Liver (tissue), 9 donors: Measurements from ENCODE around the gene ZNF669. TPM values are rescaled to one million over a fixed set of nuclear protein-coding genes. Genes with fewer than 3 reads are reported as not detected.
A peak's percentile ranks its signal among the peaks of the same experiment; 100 is the strongest.

ENCODE experiments used
- DNase-seq: peaks from one replicate; pipeline ENCODE4 v3.0.0-alpha.2; 2017; ENCODE audit warnings: low spot score
- H3K27ac ChIP-seq, 2 donors: one replicate each; pipeline ENCODE4 v1.7.0; 2013; ENCODE audit warnings: inconsistent platforms in 2 of 2, low read length in 2 of 2, control low read depth in 1 of 2, low read depth in 1 of 2, mild to moderate bottlenecking in 1 of 2
- H3K27me3 ChIP-seq, 4 donors: one replicate each; pipeline versions ENCODE4 v1.6.1 to v1.7.0; 2013; ENCODE audit warnings: low read length in 3 of 4, inconsistent platforms in 1 of 4, mild to moderate bottlenecking in 1 of 4, moderate library complexity in 1 of 4; ENCODE audit not compliant: control insufficient read depth in 4 of 4, insufficient read depth in 4 of 4
- H3K36me3 ChIP-seq, 4 donors: one replicate each; pipeline versions ENCODE4 v1.6.1 to v1.7.0; 2013; ENCODE audit warnings: low read length in 3 of 4, mild to moderate bottlenecking in 3 of 4, low read depth in 1 of 4, moderate library complexity in 1 of 4; ENCODE audit not compliant: control insufficient read depth in 4 of 4, insufficient read depth in 3 of 4
- H3K4me1 ChIP-seq, 4 donors: one replicate each; pipeline versions ENCODE4 v1.6.1 to v1.7.0; 2013; ENCODE audit warnings: low read length in 3 of 4, mild to moderate bottlenecking in 3 of 4, moderate library complexity in 1 of 4; ENCODE audit not compliant: control insufficient read depth in 4 of 4, insufficient read depth in 4 of 4
- H3K4me3 ChIP-seq, 3 donors: one replicate each; pipeline versions ENCODE4 v1.6.1 to v1.7.0; 2013; ENCODE audit warnings: low read length in 3 of 3, control low read depth in 1 of 3, low read depth in 1 of 3, mild to moderate bottlenecking in 1 of 3
- H3K9ac ChIP-seq, 2 donors: one replicate each; pipeline ENCODE4 v1.7.0; 2013; ENCODE audit warnings: low read length in 2 of 2, mild to moderate bottlenecking in 2 of 2, moderate library complexity in 2 of 2, control low read depth in 1 of 2, low read depth in 1 of 2
- H3K9me3 ChIP-seq, 4 donors: one replicate each; pipeline versions ENCODE4 v1.6.1 to v1.7.0; 2013; ENCODE audit warnings: low read length in 3 of 4; ENCODE audit not compliant: control insufficient read depth in 4 of 4
- EGR1 ChIP-seq, 2 donors: IDR thresholded peaks; 2 replicates each; pipeline ENCODE4 v1.6.1; 2016 to 2018; ENCODE audit warnings: antibody characterized with exemption in 2 of 2, low read depth in 2 of 2
- FOXA1 ChIP-seq: IDR thresholded peaks from 2 replicates; pipeline ENCODE4 v1.6.1; 2016; ENCODE audit warnings: antibody characterized with exemption
- FOXA2 ChIP-seq: IDR thresholded peaks from 2 replicates; pipeline ENCODE4 v1.6.1; 2016; ENCODE audit warnings: antibody characterized with exemption
- HNF4A ChIP-seq, 2 donors: conservative IDR thresholded peaks; 2 replicates each; pipeline ENCODE4 v1.6.1; 2016; ENCODE audit warnings: antibody characterized with exemption in 2 of 2, mild to moderate bottlenecking in 2 of 2
- JUND ChIP-seq, 2 donors: IDR thresholded peaks; 2 replicates each; pipeline ENCODE4 v1.6.1; 2016; ENCODE audit warnings: antibody characterized with exemption in 2 of 2
- NR2F2 ChIP-seq: IDR thresholded peaks from 2 replicates; pipeline ENCODE4 v1.6.1; 2016; ENCODE audit warnings: antibody characterized with exemption
- RAD21 ChIP-seq, 2 donors: IDR thresholded peaks; 2 replicates each; pipeline ENCODE4 v1.6.1; 2016; ENCODE audit warnings: antibody characterized with exemption in 2 of 2, mild to moderate bottlenecking in 2 of 2
- RXRA ChIP-seq, 2 donors: IDR thresholded peaks; 2 replicates each; pipeline ENCODE4 v1.6.1; 2017 to 2018; ENCODE audit warnings: antibody characterized with exemption in 2 of 2, mild to moderate bottlenecking in 1 of 2
- SP1 ChIP-seq: IDR thresholded peaks from 2 replicates; pipeline ENCODE4 v1.6.1; 2018; ENCODE audit warnings: antibody characterized with exemption, mild to moderate bottlenecking
- TAF1 ChIP-seq: conservative IDR thresholded peaks from 2 replicates; pipeline ENCODE4 v1.6.1; 2016; ENCODE audit warnings: antibody characterized with exemption, mild to moderate bottlenecking
- YY1 ChIP-seq: IDR thresholded peaks from 2 replicates; pipeline ENCODE4 v1.6.1; 2016; ENCODE audit warnings: antibody characterized with exemption, mild to moderate bottlenecking
- WGBS: extraction: QIAGEN DNeasy Blood & Tissue Kit; methylation state at CpG from one replicate; pipeline ENCODE4 v1.1.7; 2013; 5-methylcytosine and 5-hydroxymethylcytosine counted together
- polyA plus RNA-seq, 2 donors: library from polyadenylated mRNA; stranded (reverse) in 1 of 2; unstranded in 1 of 2; fragments of 200-250 nt in 1 of 2; fragments of >200 nt in 1 of 2; fragmentation: Nextera tagmentation in 1 of 2; extraction: Ambion mirVana in 1 of 2; gene quantifications; one replicate each; pipeline versions ENCODE4 v1.2.1 to v1.2.3, GENCODE V29; 2013 to 2015
- total RNA-seq, 2 donors: library from RNA; depleted of rRNA; stranded (reverse); fragments of >200 nt; gene quantifications; one replicate each; pipeline ENCODE4 v1.2.3, GENCODE V29; 2014
- TF ChIP-seq, protein P1 (sequence below): IDR thresholded peaks from 2 replicates; pipeline ENCODE4 v1.6.1; 2016; ENCODE audit warnings: antibody characterized with exemption
- TF ChIP-seq, protein P2 (sequence below): IDR thresholded peaks from 2 replicates; pipeline ENCODE4 v1.6.1; 2016; ENCODE audit warnings: antibody characterized with exemption, mild to moderate bottlenecking
- TF ChIP-seq, protein P3 (sequence below): fragments of 150-350 bp; IDR thresholded peaks from 2 replicates; pipeline ENCODE4 v1.5.1; 2017; ENCODE audit warnings: improper control_type of control experiment, low read depth, low read length; ENCODE audit not compliant: missing input control
- TF ChIP-seq, protein P4 (sequence below): IDR thresholded peaks from 2 replicates; pipeline ENCODE4 v1.6.1; 2016; ENCODE audit warnings: antibody characterized with exemption
- TF ChIP-seq, protein P5 (sequence below): IDR thresholded peaks from 2 replicates; pipeline ENCODE4 v1.6.1; 2016; ENCODE audit warnings: antibody characterized with exemption
- donor health status: healthy.
- donor health status: healthy.
- donor health status: healthy.
- donor health status: healthy.
- donor health status: healthy.

Gene ZNF669
- total and polyA plus RNA-seq, 4 donors, result 1.2 to 4.2 (median 2.2) TPM

DNA sequence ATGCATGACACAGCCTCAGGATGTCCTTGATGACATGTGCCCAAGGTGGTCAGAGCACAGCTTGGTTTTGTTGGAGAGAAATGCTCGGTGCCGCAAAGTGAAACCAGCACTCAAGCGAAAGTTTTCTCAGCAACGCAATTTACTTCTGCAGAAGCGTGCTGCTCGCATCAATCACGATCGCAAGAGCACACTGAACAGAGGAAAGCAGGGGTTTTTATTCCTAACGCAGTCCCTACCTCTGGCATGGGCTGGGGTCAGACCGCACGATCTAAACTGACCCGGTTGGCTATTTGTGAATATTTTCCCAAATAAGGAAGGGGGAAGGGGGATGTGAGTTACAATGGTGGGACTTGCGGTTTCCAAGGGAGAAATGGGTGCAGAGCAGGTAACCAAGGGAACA is 809 bp upstream of the ZNF669 start (continued):
- no peak for TF ChIP-seq SP1

DNA sequence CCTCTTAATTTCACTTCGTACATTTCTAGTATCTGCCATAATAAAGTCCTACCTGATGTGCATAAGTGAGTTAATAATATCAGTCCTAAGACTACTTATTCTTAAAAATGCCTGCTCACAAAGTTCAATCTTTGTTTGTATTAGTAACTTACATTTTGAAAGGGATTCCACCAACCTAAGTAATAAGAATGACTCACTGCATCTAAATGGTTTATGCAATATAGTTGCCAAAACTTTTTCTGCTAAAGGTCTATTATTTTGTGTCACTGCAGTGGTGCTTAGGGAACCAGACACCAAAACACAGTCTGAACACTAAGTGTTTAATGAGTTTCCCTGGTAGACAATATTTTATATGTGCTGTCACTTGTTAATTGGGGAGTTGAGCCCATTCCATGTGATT is 1.8 kb downstream of the ZNF669 start:
- Histone ChIP-seq H3K4me1 (peaks cover 0 to 10% (median under 1%) of the 10 kb centered on the region in 4 donors), H3K4me3 (peak overlapping the region in 1 of 3 donors; percentile 14), H3K9me3 (peaks cover 15 to 47% (median 23%) of the 10 kb centered on the region in 4 donors), H3K27me3 (no peaks in the 10 kb centered on the region), H3K9ac (no peak overlapping the region), H3K36me3 (peaks cover 1 to 26% (median 20%) of the 10 kb centered on the region in 4 donors), H3K27ac (no peak overlapping the region)
- no peak for DNase-seq
- no peak for TF ChIP-seq HNF4A (conservative IDR thresholded peaks at IDR 0.05)
- no peak for TF ChIP-seq YY1
- TF ChIP-seq FOXA2, result no peak
- TF ChIP-seq RAD21 (IDR thresholded peaks at IDR 0.05), result no peak
- 97% methylated on average over 1 of the region's 1 CpG for WGBS

DNA sequence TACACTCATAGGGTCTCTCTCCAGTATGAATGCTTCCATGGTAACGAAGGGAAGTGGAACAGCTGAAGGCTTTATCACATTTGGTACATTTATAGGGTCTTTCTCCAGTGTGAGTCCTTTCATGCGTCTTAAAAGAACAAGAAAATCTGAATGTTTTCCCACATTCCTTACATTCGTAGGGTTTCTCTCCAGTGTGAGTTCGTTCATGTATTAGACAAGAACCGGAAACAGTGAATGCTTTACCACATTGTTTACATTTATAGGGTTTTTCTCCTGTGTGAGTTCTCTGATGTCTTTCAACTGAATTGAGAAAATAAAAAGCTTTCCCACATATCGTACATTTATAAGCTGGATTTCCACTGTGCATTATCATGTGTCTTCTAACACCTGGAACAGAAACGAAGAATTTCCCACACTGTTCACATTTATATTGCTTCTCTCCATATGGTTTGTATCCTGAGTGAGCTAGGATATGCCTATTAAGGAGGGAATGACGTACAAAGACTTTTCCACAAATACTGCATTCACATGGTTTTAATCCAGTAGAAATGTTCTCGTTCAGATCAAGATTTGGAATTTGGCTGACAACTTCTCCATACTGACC is 3.4 kb downstream of the ZNF669 start:
- Histone ChIP-seq H3K27ac (no peak overlapping the region), H3K4me3 (peak overlapping the region in 2 of 3 donors; percentile 16 to 50), H3K36me3 (peaks cover 1 to 27% (median 23%) of the 10 kb centered on the region in 4 donors), H3K27me3 (no peaks in the 10 kb centered on the region), H3K9me3 (peaks cover 18 to 59% (median 38%) of the 10 kb centered on the region in 4 donors), H3K4me1 (peaks cover 0 to 10% (median under 1%) of the 10 kb centered on the region in 4 donors), H3K9ac (no peak overlapping the region)
- 98% methylated on average over 9 of the region's 9 CpGs for WGBS
- no peak for DNase-seq
- TF ChIP-seq RXRA (IDR thresholded peaks at IDR 0.05), result no peak
- TF ChIP-seq, protein P1, sequence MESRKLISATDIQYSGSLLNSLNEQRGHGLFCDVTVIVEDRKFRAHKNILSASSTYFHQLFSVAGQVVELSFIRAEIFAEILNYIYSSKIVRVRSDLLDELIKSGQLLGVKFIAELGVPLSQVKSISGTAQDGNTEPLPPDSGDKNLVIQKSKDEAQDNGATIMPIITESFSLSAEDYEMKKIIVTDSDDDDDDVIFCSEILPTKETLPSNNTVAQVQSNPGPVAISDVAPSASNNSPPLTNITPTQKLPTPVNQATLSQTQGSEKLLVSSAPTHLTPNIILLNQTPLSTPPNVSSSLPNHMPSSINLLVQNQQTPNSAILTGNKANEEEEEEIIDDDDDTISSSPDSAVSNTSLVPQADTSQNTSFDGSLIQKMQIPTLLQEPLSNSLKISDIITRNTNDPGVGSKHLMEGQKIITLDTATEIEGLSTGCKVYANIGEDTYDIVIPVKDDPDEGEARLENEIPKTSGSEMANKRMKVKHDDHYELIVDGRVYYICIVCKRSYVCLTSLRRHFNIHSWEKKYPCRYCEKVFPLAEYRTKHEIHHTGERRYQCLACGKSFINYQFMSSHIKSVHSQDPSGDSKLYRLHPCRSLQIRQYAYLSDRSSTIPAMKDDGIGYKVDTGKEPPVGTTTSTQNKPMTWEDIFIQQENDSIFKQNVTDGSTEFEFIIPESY, result no peak
- no peak for TF ChIP-seq TAF1
- TF ChIP-seq, protein P2, sequence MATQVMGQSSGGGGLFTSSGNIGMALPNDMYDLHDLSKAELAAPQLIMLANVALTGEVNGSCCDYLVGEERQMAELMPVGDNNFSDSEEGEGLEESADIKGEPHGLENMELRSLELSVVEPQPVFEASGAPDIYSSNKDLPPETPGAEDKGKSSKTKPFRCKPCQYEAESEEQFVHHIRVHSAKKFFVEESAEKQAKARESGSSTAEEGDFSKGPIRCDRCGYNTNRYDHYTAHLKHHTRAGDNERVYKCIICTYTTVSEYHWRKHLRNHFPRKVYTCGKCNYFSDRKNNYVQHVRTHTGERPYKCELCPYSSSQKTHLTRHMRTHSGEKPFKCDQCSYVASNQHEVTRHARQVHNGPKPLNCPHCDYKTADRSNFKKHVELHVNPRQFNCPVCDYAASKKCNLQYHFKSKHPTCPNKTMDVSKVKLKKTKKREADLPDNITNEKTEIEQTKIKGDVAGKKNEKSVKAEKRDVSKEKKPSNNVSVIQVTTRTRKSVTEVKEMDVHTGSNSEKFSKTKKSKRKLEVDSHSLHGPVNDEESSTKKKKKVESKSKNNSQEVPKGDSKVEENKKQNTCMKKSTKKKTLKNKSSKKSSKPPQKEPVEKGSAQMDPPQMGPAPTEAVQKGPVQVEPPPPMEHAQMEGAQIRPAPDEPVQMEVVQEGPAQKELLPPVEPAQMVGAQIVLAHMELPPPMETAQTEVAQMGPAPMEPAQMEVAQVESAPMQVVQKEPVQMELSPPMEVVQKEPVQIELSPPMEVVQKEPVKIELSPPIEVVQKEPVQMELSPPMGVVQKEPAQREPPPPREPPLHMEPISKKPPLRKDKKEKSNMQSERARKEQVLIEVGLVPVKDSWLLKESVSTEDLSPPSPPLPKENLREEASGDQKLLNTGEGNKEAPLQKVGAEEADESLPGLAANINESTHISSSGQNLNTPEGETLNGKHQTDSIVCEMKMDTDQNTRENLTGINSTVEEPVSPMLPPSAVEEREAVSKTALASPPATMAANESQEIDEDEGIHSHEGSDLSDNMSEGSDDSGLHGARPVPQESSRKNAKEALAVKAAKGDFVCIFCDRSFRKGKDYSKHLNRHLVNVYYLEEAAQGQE, result no peak
- TF ChIP-seq YY1, result no peak
- TF ChIP-seq EGR1 (IDR thresholded peaks at IDR 0.05; ENCODE audit: low read depth in 2 of 2), result no peak
- TF ChIP-seq, protein P3, sequence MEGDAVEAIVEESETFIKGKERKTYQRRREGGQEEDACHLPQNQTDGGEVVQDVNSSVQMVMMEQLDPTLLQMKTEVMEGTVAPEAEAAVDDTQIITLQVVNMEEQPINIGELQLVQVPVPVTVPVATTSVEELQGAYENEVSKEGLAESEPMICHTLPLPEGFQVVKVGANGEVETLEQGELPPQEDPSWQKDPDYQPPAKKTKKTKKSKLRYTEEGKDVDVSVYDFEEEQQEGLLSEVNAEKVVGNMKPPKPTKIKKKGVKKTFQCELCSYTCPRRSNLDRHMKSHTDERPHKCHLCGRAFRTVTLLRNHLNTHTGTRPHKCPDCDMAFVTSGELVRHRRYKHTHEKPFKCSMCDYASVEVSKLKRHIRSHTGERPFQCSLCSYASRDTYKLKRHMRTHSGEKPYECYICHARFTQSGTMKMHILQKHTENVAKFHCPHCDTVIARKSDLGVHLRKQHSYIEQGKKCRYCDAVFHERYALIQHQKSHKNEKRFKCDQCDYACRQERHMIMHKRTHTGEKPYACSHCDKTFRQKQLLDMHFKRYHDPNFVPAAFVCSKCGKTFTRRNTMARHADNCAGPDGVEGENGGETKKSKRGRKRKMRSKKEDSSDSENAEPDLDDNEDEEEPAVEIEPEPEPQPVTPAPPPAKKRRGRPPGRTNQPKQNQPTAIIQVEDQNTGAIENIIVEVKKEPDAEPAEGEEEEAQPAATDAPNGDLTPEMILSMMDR, result no peak
- no peak for TF ChIP-seq HNF4A (conservative IDR thresholded peaks at IDR 0.05)
- TF ChIP-seq NR2F2, result no peak
- TF ChIP-seq RAD21 (IDR thresholded peaks at IDR 0.05), result no peak
- TF ChIP-seq, protein P4, sequence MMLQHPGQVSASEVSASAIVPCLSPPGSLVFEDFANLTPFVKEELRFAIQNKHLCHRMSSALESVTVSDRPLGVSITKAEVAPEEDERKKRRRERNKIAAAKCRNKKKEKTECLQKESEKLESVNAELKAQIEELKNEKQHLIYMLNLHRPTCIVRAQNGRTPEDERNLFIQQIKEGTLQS, result no peak
- TF ChIP-seq FOXA1, result no peak
- TF ChIP-seq, protein P5, sequence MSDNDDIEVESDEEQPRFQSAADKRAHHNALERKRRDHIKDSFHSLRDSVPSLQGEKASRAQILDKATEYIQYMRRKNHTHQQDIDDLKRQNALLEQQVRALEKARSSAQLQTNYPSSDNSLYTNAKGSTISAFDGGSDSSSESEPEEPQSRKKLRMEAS, result no peak
- TF ChIP-seq JUND (IDR thresholded peaks at IDR 0.05), result no peak
